HG03045 (cell line): ENCODE results near the gene EPHB3.
A peak's percentile ranks its signal among the peaks of the same experiment; 100 is the strongest.

ENCODE experiments used
- ATAC-seq: cut with Tn5 transposase; IDR thresholded peaks from one replicate; pipeline ENCODE4 v1.9.1; 2021; ENCODE audit warnings: mild to moderate bottlenecking, moderate library complexity; ENCODE audit not compliant: unreplicated experiment

Gene EPHB3

GRCh38 chr3:184561061-184561912, at the start of gene EPHB3:
Gene EPHB3 (plus strand): TSS chr3:184561785. CDS start chr3:184562236, 451 bp downstream.
- peak; percentile 85 for ATAC-seq

GRCh38 chr3:184512621-184513020, 49.0 kb upstream of the EPHB3 start:
- ATAC-seq = no peak

GRCh38 chr3:184513276-184514170, 48.1 kb upstream of the EPHB3 start:
- ATAC-seq = peak; percentile 87

GRCh38 chr3:184514171-184514490, 47.5 kb upstream of the EPHB3 start:
- ATAC-seq = no peak

GRCh38 chr3:184523825-184524615, 37.6 kb upstream of the EPHB3 start:
- no peak for ATAC-seq

- ATAC-seq = no peak
Measured at GRCh38 chr3:184524981-184525336, 36.6 kb upstream of the EPHB3 start.

- no peak for ATAC-seq
Measured at GRCh38 chr3:184525337-184526087, 36.1 kb upstream of the EPHB3 start.

GRCh38 chr3:184526088-184526433, 35.5 kb upstream of the EPHB3 start:
- no peak for ATAC-seq

- ATAC-seq = no peak
Measured at GRCh38 chr3:184531626-184532280, 29.8 kb upstream of the EPHB3 start.

- no peak for ATAC-seq
Measured at GRCh38 chr3:184532940-184533732, 28.4 kb upstream of the EPHB3 start.

GRCh38 chr3:184537885-184538665, 23.5 kb upstream of the EPHB3 start:
- ATAC-seq = no peak

GRCh38 chr3:184538666-184539431, 22.7 kb upstream of the EPHB3 start:
- no peak for ATAC-seq

- ATAC-seq = no peak
Measured at GRCh38 chr3:184539801-184540435, 21.7 kb upstream of the EPHB3 start.

GRCh38 chr3:184540777-184541681, 20.6 kb upstream of the EPHB3 start:
- ATAC-seq = no peak

- no peak for ATAC-seq
Measured at GRCh38 chr3:184541886-184542562, 19.6 kb upstream of the EPHB3 start.

GRCh38 chr3:184542577-184542976, 19.0 kb upstream of the EPHB3 start:
- no peak for ATAC-seq
